ENCODE measurements around the gene ASTN1. TPM values are rescaled to one million over a fixed set of nuclear protein-coding genes. Genes with fewer than 3 reads are reported as not detected.

The ASTN1 gene
- total and polyA plus RNA-seq, 9 of the 15 experiments (the other 6 are each of a cell fraction or from before 2014, with no cell fraction given), result 0.05 to 0.22 (median 0.18) TPM

DNA sequence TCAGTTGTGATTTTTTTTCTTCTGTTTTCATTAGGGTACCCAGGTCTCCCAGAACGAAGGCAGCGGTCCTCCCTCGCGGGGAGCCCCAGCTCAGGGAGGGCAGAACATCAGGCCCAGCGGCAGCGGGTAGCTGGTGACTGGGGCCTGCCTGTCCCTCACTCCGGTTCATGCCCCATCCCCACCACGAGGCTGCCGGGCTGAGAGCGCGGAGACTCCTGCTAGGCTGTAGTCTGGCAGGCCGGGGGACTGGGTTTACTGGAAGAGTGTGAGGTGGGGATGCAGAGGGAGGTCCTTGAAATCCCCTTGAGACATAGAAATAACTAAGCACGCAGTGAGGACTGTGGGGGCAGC lies 16.7 kb upstream of the ASTN1 start:
- FAIRE-seq (no peak), ATAC-seq (peak; percentile 15; the same call in 1 of the 3 replicates), DNase-seq (ENCODE audit: extremely low read depth in 1 of 4, low spot score in 3 of 4) (peak in 1 of 4 experiments; percentile 8)
- 0 out of 2 replicates have a peak overlapping the region, but pooled peaks have one; percentile 23 for H3K4me2 ChIP-seq (ENCODE audit: insufficient read depth, low read length)
- H3K9ac ChIP-seq (ENCODE audit: insufficient read depth in 1 of 2, low read depth in 2 of 2, low read length in 2 of 2), result no peak overlapping the region
- no peak overlapping the region for H3K27ac ChIP-seq (ENCODE audit: extremely low read depth, low read depth, low read length)
- no peaks in the 10 kb centered on the region for H3K79me2 ChIP-seq (ENCODE audit: control insufficient read depth, insufficient read depth, low read length)
- CTCF ChIA-PET (ENCODE audit: low intra/inter-chr PET ratio), result interaction anchor here (1.8 kb wide), 1 partner anchor 284 kb away, joined by 10 read pairs; no protein-coding TSS in a partner anchor
- H3K9me3 ChIP-seq (replicated peaks; ENCODE audit: control insufficient read depth, insufficient read depth, low read depth, low read length), result no peaks in the 10 kb centered on the region
- H3K4me3 ChIP-seq, result no peak overlapping the region
- intact Hi-C loops (cut with micrococcal nuclease) (loop anchor here (1.0 kb wide), 2 partner anchors 232 to 284 kb away; no protein-coding TSS in a partner anchor), in situ Hi-C loops (cut with MboI) (no loop called here)
- no peaks in the 10 kb centered on the region for H4K20me1 ChIP-seq (replicated peaks; ENCODE audit: control insufficient read depth, insufficient read depth, low read length)
- no peaks in the 10 kb centered on the region for H3K36me3 ChIP-seq (ENCODE audit: control insufficient read depth, insufficient read depth, low read length)
- no peak overlapping the region for H2AFZ ChIP-seq (ENCODE audit: low read depth, low read length)
- POLR2A ChIA-PET, result no interaction called here
- peaks cover 0 to 7% of the 10 kb centered on the region in 2 experiments; a peak in 2 of 5 replicates for H3K4me1 ChIP-seq (replicated peaks in 1 of 2; ENCODE audit: control insufficient read depth in 2 of 2, insufficient read depth in 2 of 2, low read length in 2 of 2)
- TF ChIP-seq MIER1 (IDR thresholded peaks at IDR 0.05; ENCODE audit: low read depth) (no peak), NFATC3 (IDR thresholded peaks at IDR 0.05) (no peak), THRA (IDR thresholded peaks at IDR 0.05) (no peak), SRSF9 (IDR thresholded peaks at IDR 0.05; ENCODE audit: borderline replicate concordance, low read depth, low read length) (no peak), MTF1 (CRISPR knock-in tag; IDR thresholded peaks at IDR 0.05; ENCODE audit: borderline replicate concordance) (no peak), BHLHE40 (IDR thresholded peaks at IDR 0.05; ENCODE audit: low read length) (no peak), LEF1 (IDR thresholded peaks at IDR 0.05) (no peak), DIDO1 (tag; IDR thresholded peaks at IDR 0.05; ENCODE audit: low read depth) (no peak)
- no peaks in the 10 kb centered on the region for H3K9me1 ChIP-seq (ENCODE audit: control insufficient read depth, insufficient read depth, low read length)
- 2% methylated on average over 10 of the region's 13 CpGs for WGBS (ENCODE audit: insufficient coverage, low coverage, missing lambda C conversion rate)
- no TSS peak for BruUV-seq (replicated peaks)
- no peaks in the 10 kb centered on the region for H3K27me3 ChIP-seq (ENCODE audit: control insufficient read depth in 2 of 2, insufficient read depth in 2 of 2, low read length in 2 of 2)

All from K562 (cell line).